ELR (cell line): ENCODE data around the gene NOC2L.

Experiments
- DNase-seq: peaks from one replicate; pipeline ENCODE4 v3.0.0-alpha.2; 2015; ENCODE audit warnings: low read depth

NOC2L gene

GRCh38 chr1:929712-930632 lies 29.1 kb downstream of the NOC2L start:
- DNase-seq: no peak

DNA sequence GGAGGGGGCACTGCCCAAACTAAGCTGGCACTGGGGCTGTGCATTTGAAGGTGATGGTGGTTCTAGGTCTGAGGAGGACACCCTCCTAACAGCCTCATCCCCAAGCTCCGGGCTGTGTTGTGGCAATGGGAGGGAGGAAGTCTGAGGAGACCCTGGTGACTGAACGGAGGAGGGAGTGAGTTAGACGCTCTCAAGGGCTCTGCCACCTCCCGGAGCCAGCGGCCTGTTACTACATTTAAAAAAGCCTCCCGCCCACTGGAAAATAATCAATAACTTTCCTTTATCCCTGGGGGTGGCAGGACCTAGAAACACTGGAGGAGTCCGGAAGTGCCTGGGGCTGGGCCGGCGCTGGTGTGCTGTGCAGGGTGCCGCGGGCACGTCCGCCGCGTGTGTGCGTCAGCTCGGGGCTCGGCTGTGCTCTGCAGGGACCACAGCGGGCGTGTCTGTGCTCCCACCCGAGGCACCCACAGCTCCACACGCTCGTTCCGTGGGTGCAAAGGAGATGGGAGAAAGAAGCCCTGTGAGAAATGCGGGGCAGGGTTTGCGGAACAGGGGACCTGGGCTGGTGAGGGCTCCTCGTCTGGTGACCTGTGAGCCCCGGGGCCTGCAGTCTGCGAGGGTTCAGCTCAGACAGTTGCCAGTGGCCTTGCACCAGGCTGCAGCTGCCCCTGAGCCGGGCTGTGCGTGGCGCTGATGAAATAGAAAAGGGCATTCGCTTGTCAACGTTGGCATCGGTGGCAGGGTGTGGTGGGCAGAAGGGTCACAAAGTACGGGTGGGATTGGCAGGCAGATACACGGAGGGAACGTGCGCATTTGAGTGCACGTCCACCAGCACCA lies 30.0 kb downstream of the NOC2L start:
- no peak for DNase-seq

- no peak for DNase-seq
These were observed 31.3 kb downstream of the NOC2L start for GRCh38 chr1:927748-928147.

- no peak for DNase-seq
These were observed 31.8 kb downstream of the NOC2L start for GRCh38 chr1:927234-927633.

DNA sequence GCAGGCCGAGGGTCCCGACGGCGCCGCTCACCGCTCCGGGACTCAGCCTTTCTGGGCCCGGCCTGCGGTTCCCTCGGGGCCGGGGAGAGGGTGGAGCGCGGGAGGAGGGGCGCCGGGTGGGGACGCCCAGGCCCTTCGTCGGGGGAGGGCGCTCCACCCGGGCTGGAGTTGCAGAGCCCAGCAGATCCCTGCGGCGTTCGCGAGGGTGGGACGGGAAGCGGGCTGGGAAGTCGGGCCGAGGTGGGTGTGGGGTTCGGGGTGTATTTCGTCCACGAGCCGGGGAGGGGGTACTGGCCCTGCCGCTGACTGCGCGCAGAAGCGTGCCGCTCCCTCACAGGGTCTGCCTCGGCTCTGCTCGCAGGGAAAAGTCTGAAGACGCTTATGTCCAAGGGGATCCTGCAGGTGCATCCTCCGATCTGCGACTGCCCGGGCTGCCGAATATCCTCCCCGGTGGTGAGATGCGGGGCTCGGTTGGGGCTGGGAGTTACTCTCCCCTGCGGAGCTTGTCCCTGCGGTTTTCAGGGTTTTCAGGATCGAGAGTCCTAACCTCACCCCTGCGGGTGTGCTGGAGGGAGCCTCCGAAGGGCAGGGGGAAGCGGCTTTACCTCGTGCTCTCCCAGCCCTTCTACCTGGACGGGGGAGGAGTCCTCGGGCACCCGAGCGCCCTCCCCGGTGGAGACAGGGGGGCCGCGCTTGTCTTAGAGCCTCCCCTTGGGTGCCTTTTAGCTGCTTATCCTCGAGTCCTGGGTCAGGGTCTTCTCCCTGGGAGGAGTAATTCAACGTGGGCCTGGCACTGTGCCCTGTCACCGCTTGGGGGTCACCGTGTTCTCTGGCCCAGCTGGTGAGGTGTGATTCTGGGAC lies 33.3 kb downstream of the NOC2L start:
- DNase-seq: peak; percentile 40

DNA sequence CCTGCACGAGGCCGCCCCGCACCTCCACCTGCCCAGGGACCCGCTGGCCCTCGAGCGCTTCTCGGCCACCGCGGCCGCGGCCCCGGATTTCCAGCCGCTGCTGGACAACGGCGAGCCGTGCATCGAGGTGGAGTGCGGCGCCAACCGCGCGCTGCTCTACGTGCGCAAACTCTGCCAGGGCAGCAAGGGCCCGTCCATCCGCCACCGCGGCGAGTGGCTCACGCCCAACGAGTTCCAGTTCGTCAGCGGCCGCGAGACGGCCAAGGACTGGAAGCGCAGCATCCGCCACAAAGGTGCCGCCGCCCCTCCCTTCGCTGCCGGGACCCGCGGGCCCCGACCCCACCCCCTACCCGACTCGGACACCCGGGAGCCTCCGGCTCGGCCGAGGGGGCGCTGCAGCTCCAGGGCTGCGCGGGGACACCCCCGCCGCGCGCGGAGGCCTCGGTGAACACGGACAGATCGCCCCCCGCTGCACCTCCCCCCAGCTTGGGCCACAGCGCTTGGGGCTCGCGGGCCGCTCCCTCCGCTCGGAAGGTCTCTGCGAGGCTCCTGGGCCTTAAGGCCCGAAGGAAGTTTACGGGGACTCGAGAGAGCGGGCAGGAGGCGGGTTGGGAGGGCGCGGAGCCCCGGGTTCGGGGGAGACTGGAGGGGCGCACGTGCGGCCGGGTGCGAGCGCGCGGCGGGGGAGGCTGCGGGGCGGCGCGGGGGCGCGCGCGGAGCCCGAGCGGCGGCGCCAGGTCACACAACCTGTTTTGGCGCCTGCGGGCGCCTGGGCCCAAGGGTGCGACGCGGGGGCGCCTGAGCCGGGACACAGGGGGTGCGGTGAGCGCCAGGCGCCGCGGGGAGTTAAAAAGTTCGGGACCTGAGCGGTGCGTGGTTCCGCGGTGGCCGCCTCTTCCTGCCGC lies 34.1 kb downstream of the NOC2L start:
- DNase-seq: peak; percentile 62

DNA sequence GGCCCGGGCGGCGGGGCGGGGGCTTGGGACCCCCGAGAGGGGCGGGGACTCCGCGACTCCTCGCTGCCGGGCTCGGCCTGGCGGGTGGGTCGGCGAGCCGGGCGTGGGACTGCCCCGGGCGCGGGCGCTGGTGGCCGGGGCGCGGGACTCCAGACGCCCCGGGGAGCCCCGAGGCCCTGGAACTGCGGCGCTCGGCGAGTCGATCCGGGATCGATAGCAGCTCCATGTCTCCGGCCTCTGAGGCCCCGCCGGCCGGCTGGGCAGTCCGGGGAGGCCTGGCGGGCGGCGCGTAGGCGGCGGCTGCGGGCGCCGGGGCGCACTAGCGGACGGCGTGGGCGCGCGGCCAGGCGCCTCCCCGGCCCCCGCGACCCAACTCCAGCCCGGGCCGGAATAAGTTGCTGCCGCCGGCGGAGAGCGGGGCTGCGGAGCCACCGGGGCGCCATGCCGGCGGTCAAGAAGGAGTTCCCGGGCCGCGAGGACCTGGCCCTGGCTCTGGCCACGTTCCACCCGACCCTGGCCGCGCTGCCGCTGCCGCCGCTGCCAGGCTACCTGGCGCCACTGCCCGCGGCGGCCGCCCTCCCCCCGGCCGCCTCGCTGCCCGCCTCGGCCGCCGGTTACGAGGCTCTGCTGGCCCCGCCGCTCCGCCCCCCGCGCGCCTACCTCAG lies 34.9 kb downstream of the NOC2L start:
- peak; percentile 25 for DNase-seq

DNA sequence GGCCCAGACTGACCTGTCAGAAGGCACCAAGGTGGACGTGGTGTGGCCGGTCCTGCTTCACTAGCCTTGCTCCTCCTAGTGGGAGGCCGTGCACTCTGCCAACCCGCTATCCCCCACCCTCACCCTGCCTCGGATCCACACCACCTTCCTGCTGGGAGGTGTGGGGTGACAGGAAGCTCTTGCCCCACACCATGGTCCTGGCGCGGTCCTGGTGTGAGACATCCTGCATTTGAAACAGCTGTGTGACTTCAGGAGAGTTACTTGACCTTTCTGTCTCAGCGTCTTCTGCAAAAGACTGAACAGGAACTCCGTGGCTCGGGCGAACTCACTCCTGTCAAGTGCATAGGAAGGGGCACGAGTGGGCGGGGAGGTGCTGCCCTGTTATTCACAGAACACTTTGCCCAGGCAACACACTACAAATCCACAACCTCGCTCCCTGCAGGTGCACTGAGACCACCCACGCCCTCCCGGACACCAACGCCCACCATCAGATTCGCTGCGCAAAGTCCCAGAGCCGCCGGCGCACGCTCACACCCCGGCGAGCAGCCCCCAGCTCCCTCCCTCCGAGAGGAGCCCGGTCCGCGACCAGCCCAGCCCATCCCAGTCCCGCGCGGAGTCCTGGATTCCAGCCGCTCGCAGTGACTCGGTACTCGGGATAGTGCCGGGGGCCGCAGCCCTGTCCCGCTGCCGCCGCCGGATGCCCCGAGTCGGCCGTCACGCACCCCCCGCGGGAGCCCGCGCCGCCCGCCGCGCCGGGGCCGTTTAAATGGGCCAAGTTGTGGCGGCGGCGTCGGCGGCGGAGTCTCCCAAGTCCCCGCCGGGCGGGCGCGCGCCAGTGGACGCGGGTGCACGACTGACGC lies 35.7 kb downstream of the NOC2L start, which contains the start of gene SAMD11:
Gene SAMD11 (plus strand): TSS at position 793 of the 860 bp plus-strand sequence. CDS start 509 bp downstream, outside the sequence.
- DNase-seq: peak; percentile 84

- DNase-seq: peak; percentile 79
These were observed 37.8 kb downstream of the NOC2L start for GRCh38 chr1:921011-921837.

GRCh38 chr1:920521-920920 lies 38.5 kb downstream of the NOC2L start:
- DNase-seq: no peak

- no peak for DNase-seq
These were observed 39.0 kb downstream of the NOC2L start for GRCh38 chr1:920010-920409.

DNA sequence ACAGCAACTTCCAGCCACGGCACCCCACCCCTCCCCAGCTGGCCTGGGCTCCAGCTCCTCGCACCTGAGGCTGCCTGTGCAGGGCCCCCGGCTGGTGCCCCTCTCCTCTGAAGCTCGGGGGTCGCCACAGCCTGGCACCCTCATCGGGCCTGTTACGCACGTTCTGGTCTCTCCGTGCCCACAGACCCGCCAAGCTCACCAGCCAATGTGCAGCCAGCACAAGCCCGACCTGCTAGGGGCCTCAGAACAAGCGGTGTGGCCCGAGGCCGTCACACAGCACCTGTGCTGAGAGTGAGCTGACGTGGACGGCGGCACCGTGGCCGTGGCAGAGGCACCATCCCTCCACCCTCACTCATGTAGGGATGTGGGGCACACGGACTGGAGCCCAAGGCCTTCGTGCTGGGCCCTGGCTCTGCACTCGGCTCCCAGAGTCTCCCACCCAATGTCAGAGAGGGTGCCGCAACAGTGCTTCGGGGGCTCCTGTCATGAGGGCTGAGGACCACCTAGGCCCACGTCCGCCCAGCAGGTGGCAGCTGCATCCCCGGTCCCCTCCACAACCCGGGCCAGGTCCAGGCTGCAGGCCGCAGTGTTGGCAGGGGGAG lies 39.7 kb downstream of the NOC2L start:
- no peak for DNase-seq

DNA sequence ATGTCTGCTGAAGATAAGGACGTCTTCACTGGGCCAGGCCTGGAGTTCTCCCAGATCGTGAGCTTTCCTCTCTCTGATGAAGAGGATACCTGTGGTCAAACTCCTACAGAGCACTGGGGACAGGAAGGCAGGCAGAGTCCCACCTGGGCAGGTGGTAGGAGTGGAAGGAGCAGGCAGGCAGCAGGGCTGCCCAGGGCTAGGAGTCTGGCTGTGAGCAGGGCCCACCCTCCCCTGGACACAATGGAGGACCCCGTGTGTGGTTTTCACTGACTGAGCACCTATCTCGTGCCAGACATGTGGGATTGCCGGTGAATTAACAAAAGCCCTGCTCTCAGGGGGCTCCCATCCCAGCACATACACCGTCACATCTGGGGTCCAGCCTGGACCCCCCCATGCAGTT lies 40.2 kb downstream of the NOC2L start:
- DNase-seq: no peak

DNA sequence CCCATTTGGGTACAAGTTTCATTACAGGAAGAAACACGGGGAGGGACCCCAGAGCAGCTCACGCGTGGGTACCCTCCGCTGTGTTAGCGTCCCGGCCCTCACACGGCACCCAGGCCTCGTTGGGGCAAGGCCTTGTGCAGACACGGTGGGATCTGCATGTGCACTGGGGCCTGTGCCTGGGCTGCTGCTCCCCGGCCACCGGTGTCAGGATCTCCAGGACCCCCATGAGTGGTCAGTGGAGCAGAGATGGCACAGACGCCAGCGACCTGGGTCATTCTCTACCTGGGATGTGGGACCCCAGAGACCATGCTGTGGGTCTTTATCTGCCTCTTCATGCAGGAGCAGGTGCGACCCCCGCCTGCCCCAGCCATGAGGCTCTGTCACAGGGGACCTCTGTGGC lies 40.7 kb downstream of the NOC2L start:
- DNase-seq: no peak

GRCh38 chr1:917466-918091 lies 41.5 kb downstream of the NOC2L start:
- no peak for DNase-seq

DNA sequence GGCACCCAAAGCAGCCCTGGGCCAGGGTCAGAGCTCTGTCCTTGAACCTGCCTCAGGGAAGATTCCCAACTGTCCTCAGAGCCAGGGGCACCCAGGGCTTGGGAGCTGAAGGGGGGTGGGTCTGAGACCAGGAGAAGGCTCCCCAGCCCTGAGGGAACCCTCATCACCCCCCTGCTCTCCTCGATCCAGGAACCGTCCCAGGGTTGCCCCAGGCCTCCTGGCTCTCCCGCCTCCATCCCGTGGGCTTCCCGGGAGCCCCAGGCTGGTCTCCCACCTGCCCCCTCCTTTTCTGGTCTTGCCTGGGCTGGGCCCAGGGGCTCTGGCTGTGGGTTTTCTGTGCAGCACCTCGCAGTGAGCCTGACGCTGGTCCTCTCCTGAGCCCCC lies 42.0 kb downstream of the NOC2L start:
- no peak for DNase-seq
